GM18909 (cell line): ENCODE measurements around the gene ADGRG2.
"Not testable (repeated sequence)": the region's sequence is repeated elsewhere in the genome, so short reads cannot be mapped to it uniquely, and the experiment has no call there.

Experiments
- ATAC-seq: cut with Tn5 transposase; IDR thresholded peaks from one replicate; pipeline ENCODE4 v1.9.1; 2021; ENCODE audit warnings: mild to moderate bottlenecking; ENCODE audit not compliant: unreplicated experiment, poor library complexity

ADGRG2 gene

DNA sequence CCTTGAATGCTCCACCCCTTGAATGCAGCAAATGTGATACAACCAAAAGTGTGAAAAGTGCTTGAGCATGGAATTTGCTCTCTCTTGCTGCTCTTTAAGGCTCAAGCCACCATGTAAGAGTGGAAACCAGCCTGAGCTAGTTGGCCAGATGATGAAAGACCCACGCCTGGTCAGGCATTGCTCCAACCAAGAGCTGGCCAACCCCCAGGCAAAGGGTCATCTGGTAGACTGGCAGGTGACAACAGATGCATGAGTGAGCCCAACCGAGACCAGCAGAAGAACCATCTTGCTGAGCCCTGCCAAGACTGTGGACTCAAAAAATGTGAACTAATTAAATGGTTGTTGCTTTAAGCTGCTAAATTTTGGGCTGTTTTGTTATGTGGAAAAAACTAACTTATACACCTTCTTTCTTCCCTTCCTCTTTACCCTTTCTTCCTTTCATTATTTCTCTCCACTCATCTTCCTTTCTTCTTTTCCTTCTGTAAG lies 32.7 kb downstream of the ADGRG2 start:
- no peak for ATAC-seq

DNA sequence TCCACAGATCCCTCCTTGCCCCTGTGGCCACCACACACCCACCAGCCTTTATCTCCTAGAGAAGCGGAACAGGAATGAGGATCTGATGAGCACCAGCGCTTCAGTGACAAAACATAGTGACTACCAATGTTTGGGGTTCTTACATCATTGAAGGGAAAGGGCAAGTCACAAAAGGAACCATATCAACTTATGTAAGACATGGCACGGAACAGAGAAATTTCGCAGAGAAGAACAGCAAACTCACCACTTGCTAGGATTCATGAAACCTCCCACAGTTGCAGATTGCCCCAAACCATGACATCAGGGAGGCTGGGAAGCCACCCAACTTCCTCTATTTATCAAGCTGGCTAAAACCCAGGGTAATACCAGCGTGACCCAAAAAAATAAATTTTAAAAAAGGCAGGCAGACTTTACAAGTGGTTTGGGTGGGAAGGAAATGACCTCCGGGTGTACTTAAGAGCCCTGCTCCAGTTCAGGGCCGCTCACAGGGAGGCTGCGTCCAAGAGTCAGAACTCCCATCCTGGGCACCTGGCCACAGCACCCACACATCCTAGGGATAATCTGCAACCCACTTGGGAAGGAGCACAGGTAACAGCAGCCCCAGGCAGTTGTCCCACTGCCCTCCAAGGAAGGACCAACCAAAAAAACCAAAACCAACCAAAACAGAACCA lies 36.0 kb downstream of the ADGRG2 start:
- no peak for ATAC-seq

DNA sequence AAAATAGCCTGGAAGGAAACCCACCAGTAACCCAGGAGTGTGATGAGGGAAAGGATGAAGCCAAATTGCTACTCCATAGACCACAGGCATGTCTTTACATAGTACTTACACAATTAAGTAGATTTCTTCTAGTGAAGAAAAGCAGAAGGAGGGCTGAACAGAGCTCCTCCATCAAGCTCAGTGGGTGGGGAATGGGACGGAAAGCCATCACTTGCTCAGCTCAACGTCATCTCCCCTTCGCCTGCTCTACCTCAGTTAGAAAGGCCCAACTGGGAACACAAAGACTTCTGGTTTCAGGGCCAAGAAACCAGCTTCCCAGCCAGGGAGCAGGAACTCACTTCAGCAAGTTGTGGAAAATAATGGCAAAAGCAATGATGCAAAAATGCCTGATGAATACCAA lies 36.6 kb downstream of the ADGRG2 start:
- ATAC-seq: no peak

DNA sequence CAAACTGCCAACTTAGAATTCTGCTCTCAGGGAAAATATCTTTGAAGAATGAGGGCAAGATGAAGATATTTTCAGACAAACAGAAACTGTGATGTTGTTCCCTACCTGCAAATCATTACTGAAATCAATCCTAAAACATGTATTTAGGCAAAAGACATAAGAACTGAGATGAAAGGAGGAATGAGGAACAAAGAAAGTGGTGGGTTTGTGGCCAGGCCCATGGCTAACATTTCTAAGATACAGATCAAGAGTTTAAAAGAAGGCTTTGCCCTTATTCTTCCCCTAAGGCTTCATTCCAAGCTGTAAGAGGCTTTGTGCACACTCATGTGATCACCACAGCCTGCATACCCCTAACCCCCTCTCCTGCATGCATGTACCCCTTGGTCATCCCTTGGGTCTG lies 46.5 kb downstream of the ADGRG2 start:
- no peak for ATAC-seq

DNA sequence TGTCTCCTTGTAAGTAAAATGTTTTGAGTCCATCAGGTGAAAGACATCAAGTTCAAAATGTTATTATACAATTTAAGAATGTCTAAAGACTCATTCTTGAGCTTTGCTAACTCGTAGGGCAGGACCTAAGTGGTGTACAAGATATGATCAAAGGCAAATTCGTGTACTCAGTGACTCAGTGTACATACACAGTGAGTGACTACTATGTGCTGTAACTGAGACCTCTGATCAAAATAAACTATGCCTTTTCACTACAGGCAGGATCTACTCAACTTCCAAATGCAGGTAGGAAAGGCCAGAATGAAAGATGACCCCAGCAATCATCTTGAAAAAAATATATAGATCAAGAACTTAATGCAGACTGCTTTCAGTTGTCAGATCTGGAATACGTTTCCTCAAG lies 49.9 kb downstream of the ADGRG2 start:
- no peak for ATAC-seq

DNA sequence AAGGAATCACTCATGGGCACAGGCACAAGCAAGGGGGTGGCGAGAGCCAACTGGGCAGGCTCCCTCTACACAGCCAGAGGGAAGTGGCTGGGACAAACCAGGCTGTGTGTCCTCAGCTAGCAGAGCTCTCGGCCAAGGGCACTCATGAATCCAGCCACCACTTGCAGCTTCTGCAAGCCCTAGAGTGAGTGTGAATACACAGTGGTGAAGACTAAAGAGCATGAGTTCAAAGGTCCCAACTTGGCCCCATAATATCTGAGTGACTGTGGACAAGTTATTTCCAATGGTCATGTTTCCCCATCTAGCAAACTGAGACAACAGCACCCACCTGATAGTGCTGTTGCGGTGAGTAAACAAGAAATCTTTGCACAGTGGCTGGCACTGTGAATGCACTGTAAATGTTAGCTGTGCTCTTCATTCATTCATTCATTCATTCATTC lies 51.7 kb downstream of the ADGRG2 start:
- ATAC-seq: no peak

DNA sequence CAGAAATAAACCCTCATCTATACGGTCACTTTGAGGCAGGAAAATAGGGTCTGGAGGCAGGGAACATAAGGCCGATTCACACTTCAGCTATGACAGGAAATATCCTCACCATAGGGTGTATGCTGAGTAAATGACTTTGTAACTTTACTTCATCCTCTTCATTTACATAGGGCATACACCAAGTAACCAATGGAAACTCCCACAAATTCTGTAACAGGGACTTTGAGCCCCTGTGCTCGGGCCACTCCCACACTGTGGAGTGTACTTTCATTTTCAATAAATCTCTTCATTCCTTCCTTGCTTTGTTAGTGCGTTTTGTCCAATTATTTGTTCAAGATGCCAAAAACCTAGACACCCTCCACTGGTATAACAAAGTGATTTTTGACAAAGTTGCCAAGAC lies 55.3 kb downstream of the ADGRG2 start:
- ATAC-seq: not testable (repeated sequence)

DNA sequence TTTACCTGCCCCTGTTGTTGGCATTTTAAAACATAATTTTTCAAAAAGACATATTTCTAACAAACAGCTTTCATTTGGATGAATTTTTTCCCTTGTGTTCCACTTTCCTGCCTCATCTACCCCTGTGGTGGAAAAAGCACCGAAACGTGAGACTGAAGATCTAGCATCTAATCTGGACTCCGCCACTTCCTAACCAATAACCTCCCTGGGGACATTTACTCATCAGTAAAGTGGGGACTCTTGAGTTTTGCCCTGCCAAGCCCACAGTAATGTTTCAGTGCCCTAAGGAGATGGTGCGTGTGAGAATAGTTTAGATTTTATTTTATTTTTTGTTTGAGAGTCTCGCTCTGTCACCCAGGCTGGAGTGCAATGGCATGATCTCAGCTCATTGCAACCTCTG lies 56.7 kb downstream of the ADGRG2 start:
- peak; percentile 61 for ATAC-seq

DNA sequence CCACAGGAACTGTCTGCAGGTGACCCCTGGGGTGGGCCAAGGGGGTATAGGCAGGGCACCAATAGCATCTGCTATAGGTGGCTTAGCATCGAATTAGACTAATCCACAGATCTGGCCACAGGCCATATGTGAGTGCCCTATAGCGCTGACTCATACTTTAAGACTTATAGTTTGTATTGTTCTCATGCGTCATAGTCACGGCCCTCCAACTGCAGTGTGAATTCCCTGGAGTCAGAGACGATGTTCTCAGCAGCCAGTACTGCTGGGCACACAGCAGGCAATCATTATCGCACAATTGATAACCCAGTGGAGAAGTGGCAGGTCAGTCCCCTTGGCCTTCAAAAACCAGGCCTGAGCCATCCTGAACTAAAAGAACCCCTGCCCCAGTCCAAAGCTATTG lies 58.1 kb downstream of the ADGRG2 start:
- no peak for ATAC-seq

DNA sequence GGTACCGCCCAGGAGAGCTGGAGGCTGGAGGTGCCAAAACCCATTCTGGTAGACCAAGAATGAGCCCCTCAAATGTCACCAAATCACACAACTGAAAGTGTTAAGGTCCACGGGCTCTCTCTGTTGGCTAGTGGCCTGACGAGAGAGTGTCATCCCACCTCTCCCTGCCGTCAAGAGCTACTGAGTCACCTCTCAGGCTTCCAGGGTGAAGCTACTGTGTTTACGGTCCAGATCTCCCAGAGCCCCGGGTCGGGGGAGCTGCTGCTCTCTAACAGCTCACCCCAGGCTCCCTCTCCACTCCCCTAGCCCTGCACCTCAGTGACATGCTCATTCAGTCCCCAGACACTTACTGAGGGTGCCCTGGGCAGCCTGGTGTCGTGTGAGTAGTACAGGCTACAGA lies 59.2 kb downstream of the ADGRG2 start:
- no peak for ATAC-seq

DNA sequence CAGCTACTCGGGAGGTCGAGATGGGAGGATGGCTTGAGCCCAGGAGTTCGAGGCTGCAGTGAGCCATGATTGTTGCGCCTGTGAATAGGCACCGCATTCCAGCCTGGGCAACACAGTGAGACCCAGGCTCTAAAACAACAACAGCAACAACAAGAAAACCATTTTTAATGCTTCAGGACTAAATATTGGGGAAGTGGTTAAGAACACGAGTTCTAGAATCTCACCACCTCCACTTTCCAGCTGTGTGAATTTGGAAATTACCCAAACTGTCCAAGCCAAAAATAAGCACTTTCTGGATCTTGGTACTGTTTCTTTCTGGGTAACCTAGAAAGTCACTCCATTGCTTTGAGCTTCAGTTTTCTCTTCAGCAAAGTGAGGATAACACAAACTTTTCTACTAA lies 63.2 kb downstream of the ADGRG2 start:
- ATAC-seq: no peak

DNA sequence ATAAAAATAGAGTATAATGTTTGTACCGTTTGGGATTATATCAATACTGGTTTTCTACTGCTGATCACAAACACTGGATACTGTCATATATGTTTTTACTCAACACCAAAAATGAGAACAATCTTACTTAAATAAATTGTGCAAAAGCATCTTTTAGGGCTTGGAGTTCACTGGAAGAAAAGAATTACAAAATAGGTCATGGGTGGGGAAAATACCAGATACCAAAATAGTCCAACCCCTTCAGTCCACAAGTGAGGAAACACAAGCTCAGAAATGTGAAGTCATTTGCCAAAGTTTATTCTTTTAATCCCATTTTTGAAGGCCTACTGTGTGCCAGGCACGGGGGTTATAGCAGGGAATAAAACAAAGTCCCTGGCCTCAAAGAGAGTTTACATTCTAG lies 64.4 kb downstream of the ADGRG2 start:
- ATAC-seq: no peak

DNA sequence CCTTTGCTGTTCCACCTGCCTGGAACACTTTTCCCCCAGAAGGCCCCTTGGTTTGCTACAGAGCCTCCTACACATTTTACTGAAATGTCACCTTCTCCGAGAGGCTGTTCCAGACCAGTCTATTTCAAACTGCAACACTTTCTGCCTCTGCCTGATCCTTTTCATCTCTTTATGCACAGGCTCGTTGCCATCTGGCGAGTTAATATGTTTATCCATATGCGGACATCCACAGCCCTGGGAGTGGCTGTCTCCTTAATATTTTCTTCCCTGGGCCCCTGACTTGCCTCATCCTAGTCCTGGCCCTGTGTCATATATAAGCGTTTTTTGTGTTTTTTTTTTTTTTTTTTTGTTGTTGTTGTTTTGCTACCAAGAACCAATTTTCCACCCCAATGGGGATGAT lies 73.2 kb downstream of the ADGRG2 start:
- ATAC-seq: no peak

DNA sequence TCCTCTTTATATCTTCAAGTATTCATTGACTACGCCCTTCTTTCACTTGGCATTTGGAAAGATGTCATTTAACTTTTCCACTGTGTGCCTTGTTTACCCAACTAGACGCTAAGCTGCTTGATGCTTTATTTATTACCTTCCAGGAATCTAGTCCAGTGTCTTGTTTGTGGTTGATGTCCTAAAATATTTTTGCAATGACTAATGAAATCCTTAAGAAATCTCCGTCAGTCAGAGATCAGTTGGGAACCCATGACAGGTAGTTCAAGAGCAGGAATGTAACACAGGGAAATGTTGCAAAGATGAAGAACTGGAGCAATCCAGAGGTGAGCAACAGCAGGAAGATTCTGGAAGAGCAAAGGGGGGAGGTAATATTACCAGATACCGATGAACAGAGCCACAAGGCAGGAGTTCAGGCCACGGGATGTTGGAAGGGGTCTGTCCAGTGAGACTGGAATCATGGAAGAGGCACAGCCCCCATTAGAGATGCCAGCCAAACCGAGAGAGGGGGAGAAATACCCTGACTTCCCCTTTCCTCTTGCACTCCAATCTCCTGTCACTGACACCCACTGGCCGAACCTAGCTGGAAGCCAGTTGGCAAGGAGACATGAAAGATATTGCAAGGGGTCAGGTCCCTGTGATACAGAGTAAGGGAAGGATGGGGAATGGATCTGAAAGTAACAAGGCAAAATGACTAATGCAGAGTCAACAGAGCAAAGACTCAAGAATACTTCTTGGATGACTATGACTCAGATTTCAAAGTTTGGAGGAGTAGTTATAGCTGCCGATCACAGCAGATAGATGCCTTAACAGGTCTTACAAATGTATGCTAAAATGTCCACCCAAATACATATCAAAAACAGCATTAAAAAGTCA lies 75.7 kb downstream of the ADGRG2 start:
- no peak for ATAC-seq

DNA sequence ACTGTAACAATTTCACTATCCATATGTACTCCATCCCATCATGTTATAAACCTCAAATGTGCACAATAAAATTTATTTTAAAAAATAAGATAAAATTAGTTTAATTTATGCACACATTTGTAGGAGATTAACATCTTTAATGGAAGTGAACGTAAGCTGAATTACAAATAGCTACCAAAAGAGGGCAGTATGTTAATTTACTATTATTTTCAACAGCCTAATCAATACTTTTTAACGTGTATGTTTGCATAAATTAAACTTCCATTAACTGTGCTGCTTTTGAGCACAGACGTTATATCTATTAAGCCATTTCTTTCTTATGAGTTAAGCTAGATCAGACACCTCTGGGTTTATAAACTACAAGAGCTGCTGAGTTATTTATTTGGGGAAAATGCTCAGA lies 81.9 kb downstream of the ADGRG2 start:
- no peak for ATAC-seq

DNA sequence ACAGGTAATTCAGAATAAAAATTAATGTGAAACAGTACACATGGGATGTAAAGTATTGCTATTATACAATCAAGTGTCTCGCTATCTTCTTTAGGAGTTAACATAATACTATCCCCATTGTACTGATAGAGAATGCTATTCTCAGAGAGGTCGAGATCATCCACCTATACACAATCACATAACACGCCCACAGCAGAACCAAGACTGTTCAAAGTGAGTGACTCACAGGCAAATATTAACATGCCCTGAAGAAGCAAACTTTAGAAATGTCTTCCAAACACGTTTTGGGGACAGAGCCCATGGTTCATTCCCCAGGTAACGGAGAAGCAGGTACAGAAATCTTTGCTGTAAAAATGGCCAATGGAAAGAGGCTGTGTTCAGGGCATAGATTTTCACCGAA lies 88.2 kb downstream of the ADGRG2 start:
- no peak for ATAC-seq

DNA sequence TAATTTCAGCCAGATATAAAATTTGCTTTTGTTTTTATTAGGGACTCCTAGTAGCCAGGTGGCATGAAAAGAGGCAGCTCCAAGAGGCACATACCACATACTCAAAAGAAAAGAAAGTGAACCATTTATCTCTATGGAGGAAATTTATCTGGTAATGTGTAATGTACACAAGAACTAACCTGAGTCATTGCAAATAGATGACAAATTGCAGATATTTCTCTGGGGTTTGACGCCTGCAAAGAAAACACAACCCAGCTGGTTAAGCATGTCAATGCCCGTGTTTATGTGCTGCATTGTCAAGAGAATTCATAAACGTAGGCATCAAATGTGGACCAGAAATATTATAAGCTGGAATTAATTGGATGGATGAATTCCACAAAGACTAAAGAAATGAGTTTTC lies 91.5 kb downstream of the ADGRG2 start:
- ATAC-seq: no peak

DNA sequence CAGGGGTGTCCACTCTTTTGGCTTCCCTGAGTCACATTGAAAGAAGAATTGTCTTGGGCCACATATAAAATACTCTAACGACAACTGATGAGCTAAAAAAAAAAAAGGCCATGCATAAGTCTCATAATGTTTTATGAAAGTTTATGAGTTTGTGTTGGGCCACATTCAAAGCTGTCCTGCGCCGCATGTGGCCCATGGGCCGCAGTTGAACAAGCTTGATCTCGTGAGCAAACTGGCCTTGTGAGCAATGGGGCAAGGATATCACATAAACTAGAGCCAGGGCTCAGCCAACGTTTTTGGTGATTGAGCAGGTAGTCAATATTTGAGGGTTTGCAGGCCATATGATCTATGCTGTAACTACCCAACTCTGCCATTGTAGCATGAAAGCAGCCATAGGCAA lies 93.7 kb downstream of the ADGRG2 start:
- ATAC-seq: no peak

DNA sequence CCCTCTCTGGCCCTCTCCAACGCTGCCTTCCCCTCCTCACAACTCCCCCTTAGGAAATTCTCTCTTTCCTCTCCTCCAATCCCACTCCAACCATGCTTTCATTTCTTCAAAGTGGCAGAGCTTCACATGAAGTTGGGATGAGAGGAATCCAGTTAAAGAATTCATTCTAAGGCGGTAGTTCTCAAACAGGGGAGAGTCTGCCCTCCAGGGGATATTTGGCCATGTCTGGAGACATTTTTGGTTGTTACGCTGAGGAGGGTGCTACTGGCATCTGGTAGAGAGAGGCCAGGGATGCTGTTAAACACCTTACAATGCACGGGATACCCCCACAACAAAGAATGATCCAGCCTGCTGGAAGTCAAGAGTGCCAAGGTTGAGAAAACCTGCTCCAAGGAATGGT lies 97.9 kb downstream of the ADGRG2 start:
- ATAC-seq: no peak

DNA sequence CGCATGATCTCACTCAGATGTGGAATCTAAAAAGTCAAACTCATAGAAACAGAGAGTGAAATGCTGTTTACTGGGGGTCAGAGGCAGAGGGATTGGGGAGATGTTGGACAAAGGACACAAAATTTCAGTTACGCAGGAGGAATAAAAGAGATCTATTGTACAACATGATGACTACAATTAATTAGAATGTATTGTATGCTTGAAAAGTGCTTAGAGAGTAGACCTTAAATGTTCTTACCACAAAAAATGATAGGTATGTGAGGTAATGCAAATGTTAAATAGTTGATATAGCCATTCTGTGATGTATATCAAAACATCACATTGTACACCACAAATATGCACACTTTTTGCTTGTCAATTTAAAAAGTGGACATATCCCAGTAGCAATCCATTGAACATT lies 102.3 kb downstream of the ADGRG2 start:
- ATAC-seq: no peak

DNA sequence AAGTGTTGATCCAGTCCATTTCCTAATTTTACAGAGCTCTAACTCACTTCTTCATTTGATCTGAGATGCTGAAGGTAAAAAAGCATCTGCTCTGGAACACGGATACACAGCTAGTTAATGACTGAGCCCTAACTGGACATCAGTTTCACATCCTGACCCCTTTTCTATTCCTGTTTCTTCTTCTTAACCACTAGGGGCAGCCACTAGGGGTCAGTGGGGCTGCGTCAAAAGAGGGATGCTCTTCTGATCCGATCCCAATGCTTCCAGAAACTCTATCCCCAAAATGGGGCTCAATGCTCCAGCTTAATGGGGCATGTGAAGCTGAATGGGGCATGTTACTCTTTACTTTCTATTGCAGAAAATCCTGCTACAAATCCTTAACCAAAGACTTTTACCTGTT lies 105.0 kb downstream of the ADGRG2 start:
- no peak for ATAC-seq

DNA sequence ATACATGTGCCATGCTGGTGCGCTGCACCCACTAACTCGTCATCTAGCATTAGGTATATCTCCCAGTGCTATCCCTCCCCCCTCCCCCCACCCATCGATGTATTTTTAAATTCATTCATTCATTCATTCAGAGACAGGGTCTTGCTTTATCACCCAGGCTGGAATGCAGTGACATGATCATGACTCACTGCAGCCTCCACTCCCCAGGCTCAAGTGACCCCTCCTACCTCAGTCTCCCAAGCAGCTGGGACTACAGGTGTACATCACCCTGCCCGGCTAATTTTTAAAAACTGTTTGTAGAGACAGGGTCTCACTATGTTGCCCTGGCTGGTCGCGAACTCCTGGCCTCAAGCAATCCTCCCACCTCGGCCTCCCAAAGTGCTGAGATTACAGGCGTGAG lies 105.7 kb downstream of the ADGRG2 start:
- ATAC-seq: not testable (repeated sequence)
